ENCODE data around the gene CLDN22.

The CLDN22 gene

DNA sequence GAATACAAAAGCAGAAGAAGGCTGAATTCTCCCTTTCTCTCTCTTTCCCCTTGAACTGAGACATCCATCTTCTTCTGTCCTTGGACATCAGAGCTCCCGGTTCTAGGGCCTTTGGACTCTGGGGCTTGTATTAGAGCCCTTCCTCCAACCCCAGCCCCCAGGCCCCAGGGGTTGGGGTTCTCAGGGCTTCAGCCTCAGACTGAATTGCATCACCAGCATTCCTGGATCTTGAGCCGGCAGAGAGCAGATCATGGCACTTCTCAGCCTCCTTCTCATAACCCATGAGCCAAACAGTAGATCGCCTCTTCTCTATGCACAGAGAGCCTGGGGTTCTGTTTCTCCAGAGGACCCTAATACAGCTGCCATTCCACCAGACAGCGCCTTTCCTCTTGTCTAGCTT is 27.5 kb upstream of the CLDN22 start:
- no peak for DNase-seq (ENCODE audit: low read depth)
- TF ChIP-seq, protein P1, sequence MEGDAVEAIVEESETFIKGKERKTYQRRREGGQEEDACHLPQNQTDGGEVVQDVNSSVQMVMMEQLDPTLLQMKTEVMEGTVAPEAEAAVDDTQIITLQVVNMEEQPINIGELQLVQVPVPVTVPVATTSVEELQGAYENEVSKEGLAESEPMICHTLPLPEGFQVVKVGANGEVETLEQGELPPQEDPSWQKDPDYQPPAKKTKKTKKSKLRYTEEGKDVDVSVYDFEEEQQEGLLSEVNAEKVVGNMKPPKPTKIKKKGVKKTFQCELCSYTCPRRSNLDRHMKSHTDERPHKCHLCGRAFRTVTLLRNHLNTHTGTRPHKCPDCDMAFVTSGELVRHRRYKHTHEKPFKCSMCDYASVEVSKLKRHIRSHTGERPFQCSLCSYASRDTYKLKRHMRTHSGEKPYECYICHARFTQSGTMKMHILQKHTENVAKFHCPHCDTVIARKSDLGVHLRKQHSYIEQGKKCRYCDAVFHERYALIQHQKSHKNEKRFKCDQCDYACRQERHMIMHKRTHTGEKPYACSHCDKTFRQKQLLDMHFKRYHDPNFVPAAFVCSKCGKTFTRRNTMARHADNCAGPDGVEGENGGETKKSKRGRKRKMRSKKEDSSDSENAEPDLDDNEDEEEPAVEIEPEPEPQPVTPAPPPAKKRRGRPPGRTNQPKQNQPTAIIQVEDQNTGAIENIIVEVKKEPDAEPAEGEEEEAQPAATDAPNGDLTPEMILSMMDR (conservative IDR thresholded peaks at IDR 0.05; ENCODE audit: low read depth, low read length): no peak
- H3K4me3 ChIP-seq (ENCODE audit: low read length): no peak overlapping the region

DNA sequence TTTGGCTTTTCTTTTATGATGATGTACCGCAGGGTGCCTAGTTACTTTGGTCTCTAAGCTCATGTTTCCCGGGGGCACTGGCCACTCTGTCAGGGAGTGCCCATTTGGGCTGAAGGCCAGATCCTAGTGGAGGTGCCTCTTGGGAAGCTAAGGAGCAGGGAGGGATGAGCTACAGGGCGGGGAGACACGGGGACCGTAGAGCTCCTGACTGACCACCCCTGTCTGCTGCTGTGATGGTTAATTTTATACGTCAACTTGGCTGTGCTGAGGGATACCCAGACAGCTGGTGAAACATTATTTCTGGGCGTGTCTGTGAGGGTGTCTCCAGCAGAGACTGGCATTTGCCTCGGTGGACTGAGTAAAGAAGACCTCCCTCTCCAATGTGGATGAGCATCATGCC is 27.1 kb upstream of the CLDN22 start:
- H3K4me3 ChIP-seq (ENCODE audit: low read length): no peak overlapping the region
- TF ChIP-seq, protein P1 (conservative IDR thresholded peaks at IDR 0.05; ENCODE audit: low read depth, low read length): no peak
- DNase-seq (ENCODE audit: low read depth): no peak

DNA sequence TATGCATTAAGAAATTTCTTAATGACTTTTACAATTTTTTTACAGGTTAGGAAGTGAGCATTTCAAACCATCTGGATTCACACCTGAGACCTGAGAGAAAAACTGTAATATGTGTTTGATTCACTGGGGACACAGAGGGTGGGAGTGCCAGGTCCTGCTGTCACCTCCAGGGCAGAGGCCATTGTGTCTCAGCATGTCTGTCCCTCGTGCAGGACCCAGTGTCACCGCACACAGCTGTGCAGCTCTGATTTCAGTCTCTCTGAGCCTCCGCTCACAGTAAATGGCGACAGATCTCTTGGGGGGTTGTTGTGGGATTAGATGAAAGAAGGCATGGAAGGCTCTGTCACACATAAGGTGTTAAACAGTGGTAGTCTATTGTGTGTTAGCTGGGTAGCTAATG is 25.2 kb upstream of the CLDN22 start:
- DNase-seq (ENCODE audit: low read depth): no peak
- TF ChIP-seq, protein P1 (conservative IDR thresholded peaks at IDR 0.05; ENCODE audit: low read depth, low read length): no peak
- no peak overlapping the region for H3K4me3 ChIP-seq (ENCODE audit: low read length)

DNA sequence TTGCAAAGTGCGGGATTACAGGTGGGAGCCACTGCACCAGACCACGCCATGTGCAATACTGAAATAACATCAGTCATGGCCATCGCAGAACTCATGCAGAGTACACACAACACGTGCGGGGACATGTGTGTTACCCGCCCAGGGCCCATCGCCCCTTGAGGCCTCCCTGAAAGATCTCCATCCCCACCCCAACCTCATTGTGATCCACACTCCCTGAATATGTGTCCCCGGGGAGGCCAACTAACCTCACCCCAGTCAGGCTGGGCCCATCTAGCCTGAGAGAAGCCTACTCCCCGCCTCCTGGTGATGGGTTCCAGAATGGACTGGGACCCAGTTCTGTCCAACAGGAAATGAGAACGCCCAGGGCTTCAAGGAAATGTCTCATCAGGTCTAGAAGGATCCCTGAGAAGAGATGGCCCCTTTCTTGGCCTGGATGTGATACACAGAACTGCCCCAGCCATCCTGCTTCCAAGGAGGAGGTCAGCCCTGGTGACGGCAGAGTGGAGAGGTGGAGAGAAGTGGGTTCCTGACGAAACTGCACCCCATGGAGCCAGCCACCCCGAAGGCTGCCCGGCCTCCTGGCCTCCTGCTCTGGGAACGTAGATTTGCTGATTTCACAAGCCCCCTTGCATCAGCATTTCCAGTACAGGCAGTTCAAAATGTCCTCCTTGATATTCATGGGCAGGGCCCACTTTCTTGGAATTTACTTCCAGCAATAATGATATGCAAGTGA is 24.6 kb upstream of the CLDN22 start:
- TF ChIP-seq, protein P1 (conservative IDR thresholded peaks at IDR 0.05; ENCODE audit: low read depth, low read length): no peak
- no peak for DNase-seq (ENCODE audit: low read depth)
- H3K4me3 ChIP-seq (ENCODE audit: low read length): no peak overlapping the region

DNA sequence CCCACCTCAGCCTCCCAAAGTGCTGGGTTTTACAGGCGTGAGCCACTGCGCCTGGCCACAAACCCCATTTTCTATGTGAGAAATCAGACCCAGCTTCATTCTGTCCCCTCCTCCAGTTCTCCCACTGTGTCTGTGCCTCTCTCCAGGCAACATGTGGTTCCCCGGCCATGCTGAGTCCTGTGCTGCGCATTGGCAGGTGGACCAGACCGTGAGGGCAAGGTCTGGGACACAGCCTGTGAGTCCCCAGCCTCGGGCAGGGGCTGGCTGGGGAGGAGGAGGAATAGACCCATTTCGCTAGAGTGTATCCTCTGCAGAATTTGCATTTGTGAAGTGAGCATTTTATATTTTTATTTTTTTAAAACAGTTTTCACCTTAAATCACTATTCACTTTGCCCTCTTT is 23.7 kb upstream of the CLDN22 start:
- DNase-seq (ENCODE audit: low read depth): no peak
- H3K4me3 ChIP-seq (ENCODE audit: low read length): no peak overlapping the region
- TF ChIP-seq, protein P1 (conservative IDR thresholded peaks at IDR 0.05; ENCODE audit: low read depth, low read length): no peak

DNA sequence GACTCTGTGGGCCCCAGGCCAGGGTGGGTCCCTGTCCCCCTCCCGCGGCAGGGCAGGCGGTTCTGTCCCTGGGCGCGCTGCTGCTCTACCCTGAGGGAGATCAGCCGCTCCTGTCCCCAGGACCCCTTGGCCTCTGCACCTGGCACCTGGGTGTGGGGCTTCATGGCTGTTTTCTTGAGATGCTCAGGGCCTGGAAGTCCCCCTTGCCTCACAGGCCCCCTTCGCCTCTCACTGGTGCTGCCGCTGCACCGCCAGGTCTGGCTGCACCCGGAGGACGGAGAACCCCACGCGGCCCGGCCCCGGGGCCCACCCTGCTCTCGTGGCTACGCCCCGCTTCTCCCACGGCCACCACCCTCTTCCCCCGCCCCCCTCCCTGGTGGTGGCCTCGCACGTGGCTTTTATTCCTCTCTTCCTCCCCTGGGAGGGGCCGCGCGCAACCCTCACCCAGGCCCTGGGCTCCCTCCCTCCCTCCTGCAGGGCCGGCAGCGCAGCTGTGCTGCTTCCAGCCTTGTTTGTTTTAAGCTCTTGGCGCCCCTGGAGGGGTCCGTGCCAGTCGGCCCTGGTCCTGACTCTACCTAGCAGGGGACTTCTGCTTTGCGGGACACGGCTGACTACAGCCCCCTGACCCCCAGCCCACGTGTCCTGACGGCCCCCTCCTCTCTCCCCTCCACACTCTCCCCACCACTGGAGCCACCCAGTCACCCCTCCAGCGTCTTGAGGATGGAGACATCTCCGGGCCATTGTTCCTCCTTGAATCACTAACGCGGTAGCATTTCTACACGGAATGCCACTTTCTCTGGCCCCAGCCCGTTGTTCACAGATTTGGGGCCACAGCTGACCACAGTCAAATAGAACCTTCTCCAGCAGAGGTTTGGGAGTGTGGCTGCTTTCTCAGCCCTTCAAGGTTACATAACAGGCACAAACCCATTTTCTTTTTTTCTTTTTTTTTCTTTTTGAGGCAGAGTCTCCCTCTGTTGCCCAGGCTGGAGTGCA is 22.8 kb upstream of the CLDN22 start:
- TF ChIP-seq, protein P1 (conservative IDR thresholded peaks at IDR 0.05; ENCODE audit: low read depth, low read length): no peak
- DNase-seq (ENCODE audit: low read depth): no peak
- H3K4me3 ChIP-seq (ENCODE audit: low read length): peak overlapping the region; percentile 6
